ENCODE results near the gene KRTAP10-12. TPM values are rescaled to one million over a fixed set of nuclear protein-coding genes. Genes with fewer than 3 reads are reported as not detected.

Gene KRTAP10-12
- not detected in 5 replicates for total RNA-seq (2022; extraction: Qiagen RNA extraction)

DNA sequence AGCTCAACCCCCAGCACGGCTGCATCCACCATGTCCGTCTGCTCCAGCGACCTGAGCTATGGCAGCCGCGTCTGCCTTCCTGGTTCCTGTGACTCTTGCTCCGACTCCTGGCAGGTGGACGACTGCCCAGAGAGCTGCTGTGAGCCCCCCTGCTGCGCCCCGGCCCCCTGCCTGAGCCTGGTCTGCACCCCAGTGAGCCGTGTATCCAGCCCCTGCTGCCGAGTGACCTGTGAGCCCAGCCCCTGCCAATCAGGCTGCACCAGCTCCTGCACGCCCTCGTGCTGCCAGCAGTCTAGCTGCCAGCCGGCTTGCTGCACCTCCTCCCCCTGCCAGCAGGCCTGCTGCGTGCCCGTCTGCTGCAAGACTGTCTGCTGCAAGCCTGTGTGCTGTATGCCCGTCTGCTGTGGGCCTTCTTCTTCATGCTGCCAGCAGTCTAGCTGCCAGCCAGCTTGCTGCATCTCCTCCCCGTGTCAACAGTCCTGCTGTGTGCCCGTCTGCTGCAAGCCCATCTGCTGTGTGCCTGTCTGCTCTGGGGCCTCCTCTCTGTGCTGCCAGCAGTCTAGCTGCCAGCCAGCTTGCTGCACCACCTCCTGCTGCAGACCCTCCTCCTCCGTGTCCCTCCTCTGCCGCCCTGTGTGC, at the start of gene KRTAP10-12:
KRTAP10-12 (plus strand) TSS at position 1 of the 639 bp plus-strand sequence; CDS start at position 31, 30 bp downstream.

GRCh38 chr21:44654576-44655175, 42.3 kb upstream of the KRTAP10-12 start, which contains the start of gene KRTAP12-4:
Gene KRTAP12-4, minus strand, starts transcription at chr21:44654659. Its CDS starts 45 bp downstream, at chr21:44654614.

GRCh38 chr21:44657635-44658540, 39.1 kb upstream of the KRTAP10-12 start, which contains the start of gene KRTAP12-3:
Gene KRTAP12-3, plus strand, starts transcription at chr21:44657932. Its CDS starts 48 bp downstream, at chr21:44657980.

DNA sequence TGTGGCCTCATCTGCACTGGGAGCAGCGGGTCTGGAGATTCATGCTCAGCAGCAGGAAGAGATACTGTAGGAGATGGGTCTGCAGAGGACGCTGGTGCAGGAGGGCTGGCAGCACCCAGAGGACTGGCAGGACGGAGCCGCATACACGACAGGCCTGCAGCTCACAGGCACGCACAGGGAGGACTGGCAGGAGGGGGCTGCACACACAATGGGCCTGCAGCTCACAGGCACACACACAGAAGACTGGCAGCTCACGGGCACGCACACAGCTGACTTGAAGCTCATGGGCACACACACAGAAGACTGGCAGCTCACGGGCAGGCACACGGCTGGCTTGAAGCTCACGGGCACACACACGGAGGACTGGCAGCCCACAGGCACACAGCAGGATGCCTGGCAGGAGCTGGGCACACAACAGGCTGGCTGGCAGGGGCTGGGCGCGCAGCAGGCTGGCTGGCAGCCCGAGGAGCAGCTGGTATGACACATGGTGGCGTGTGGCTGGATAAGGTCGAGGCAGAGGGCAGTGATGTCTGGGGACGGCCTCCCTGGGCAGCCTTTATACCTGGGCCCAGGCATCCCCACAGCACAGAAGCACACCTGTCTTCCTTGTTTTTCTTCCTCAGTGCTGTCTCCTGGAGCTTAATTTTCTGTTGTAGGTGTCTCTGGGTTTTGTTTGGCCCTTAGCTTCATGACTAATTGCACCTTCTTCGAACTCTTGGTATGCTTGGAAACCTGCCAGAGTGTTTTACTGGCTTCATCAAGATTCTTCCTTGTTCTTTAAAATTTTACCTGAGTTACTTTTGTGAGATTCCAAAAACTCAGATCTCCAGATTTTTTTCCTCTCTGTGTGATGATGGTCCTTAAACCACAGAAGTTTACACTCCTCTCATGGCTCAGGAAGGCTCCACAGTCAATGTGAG, 30.3 kb upstream of the KRTAP10-12 start, which contains the start of gene KRTAP12-2:
KRTAP12-2 (minus strand) TSS at position 527 of the 920 bp plus-strand sequence; CDS start at position 486, 41 bp downstream.

DNA sequence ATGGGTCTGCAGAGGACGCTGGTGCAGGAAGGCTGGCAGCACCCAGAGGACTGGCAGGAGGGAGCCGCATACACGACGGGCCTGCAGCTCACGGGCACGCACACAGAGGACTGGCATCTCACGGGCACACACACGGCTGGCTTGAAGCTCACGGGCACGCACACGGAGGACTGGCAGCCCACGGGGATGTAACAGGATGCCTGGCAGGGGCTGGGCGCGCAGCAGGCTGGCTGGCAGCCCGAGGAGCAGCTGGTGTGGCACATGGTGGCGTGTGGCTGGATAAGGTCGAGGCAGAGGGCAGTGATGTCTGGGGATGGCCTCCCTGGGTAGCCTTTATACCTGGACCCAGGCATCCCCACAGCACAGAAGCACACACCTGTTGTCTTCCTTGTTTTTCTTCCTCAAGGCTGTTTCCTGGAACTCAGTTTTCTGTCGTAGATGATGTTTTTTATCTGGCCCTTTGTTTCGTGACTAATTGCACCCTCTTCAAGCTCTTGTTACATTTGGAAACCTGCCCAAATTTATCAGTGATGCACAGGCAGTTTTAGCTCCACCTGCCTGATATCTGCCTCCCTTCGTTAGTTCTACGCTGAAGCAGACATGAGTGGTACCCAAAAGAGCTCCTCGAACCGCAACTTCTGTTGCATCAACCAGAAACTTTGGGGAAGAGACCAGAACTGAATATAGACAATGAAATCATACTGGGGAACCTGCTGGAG, 15.0 kb upstream of the KRTAP10-12 start, which contains the start of gene KRTAP12-1:
KRTAP12-1 (minus strand) TSS at position 303 of the 719 bp plus-strand sequence; CDS start at position 263, 40 bp downstream.

DNA sequence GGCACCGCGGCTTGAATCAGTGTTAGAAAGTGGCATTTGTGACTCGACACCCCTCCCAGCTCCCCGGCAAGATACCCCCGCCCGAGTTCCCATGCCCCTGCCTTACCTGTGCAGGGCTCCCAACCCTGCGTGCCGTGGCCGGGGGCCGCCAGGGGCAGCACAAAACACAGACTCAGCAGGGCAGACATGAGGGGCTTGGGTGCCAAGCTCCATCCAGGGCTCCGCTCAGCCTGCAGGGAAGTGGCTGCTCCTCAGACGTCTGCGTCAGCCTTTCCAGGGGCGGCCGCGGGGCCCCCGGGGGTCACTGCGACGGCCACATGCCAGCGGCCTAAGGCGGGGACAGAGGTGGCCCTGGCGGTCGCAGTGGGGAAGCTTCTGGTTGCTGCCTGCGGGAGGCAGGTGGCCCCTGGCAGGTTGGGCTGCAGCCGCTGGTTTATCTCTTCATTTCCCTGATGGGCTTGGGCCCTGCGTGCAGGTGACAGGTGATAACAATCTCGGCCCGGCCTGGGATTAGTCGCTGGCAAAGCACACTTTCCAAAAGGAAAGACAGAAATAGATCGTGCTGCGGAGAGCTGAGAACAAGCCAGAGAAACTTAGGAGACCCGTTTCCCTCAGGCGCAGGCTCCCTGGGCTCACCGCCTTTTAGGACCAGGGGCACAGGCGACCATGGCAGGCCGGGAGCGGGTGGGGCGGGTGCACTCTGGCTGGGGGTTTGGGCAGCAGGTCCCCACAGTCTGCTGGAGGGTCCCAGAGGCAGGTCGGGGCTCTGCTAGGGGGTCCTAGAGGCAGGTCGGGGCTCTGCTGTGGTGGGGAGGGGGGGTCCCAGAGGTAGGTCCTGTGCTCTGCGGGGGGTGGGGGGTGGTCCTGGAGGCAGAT, 14.6 kb downstream of the KRTAP10-12 start, which contains the start of gene TSPEAR:
TSPEAR (minus strand) TSS at position 246 of the 876 bp plus-strand sequence; CDS start at position 188, 58 bp downstream.

Other genes with a start within 250 kb of the KRTAP10-12 start
- gene LRRC3, start 241.7 kb upstream of the KRTAP10-12 start, total RNA-seq (2022; extraction: Qiagen RNA extraction) = 1.7 to 2.3 TPM (median 2.2 TPM) in 5 replicates
- gene KRTAP10-1, start 157.0 kb upstream of the KRTAP10-12 start, total RNA-seq (2022; extraction: Qiagen RNA extraction) = not detected in 5 replicates
- not detected in 5 replicates for gene KRTAP10-2, start 145.7 kb upstream of the KRTAP10-12 start, total RNA-seq (2022; extraction: Qiagen RNA extraction)
- not detected in 5 replicates for gene KRTAP10-3, start 138.4 kb upstream of the KRTAP10-12 start, total RNA-seq (2022; extraction: Qiagen RNA extraction)
- not detected in 5 replicates for gene KRTAP10-4, start 123.4 kb upstream of the KRTAP10-12 start, total RNA-seq (2022; extraction: Qiagen RNA extraction)
- not detected in 5 replicates for gene KRTAP10-5, start 116.6 kb upstream of the KRTAP10-12 start, total RNA-seq (2022; extraction: Qiagen RNA extraction)
- gene KRTAP10-6, start 104.7 kb upstream of the KRTAP10-12 start, total RNA-seq (2022; extraction: Qiagen RNA extraction) = not detected in 5 replicates
- not detected in 5 replicates for gene KRTAP10-7, start 96.6 kb upstream of the KRTAP10-12 start, total RNA-seq (2022; extraction: Qiagen RNA extraction)
- not detected in 5 replicates for gene KRTAP10-8, start 85.1 kb upstream of the KRTAP10-12 start, total RNA-seq (2022; extraction: Qiagen RNA extraction)
- not detected in 5 replicates for gene KRTAP10-9, start 70.1 kb upstream of the KRTAP10-12 start, total RNA-seq (2022; extraction: Qiagen RNA extraction)
- gene KRTAP10-10, start 59.8 kb upstream of the KRTAP10-12 start, total RNA-seq (2022; extraction: Qiagen RNA extraction) = not detected in 5 replicates
- not detected in 5 replicates for gene KRTAP10-11, start 50.8 kb upstream of the KRTAP10-12 start, total RNA-seq (2022; extraction: Qiagen RNA extraction)
- gene KRTAP12-4, start 42.5 kb upstream of the KRTAP10-12 start, total RNA-seq (2022; extraction: Qiagen RNA extraction) = not detected in 5 replicates
- not detected in 5 replicates for gene KRTAP12-3, start 39.2 kb upstream of the KRTAP10-12 start, total RNA-seq (2022; extraction: Qiagen RNA extraction)
- gene KRTAP12-2, start 30.2 kb upstream of the KRTAP10-12 start, total RNA-seq (2022; extraction: Qiagen RNA extraction) = not detected in 5 replicates
- not detected in 5 replicates for gene KRTAP12-1, start 15.0 kb upstream of the KRTAP10-12 start, total RNA-seq (2022; extraction: Qiagen RNA extraction)
- not detected in 5 replicates for gene TSPEAR, start 14.4 kb downstream of the KRTAP10-12 start, total RNA-seq (2022; extraction: Qiagen RNA extraction)
- 29.1 to 37.8 TPM (median 33.0 TPM) in 5 replicates for gene UBE2G2, start 104.6 kb downstream of the KRTAP10-12 start, total RNA-seq (2022; extraction: Qiagen RNA extraction)
- 59.7 to 71.5 TPM (median 62.8 TPM) in 5 replicates for gene SUMO3, start 120.9 kb downstream of the KRTAP10-12 start, total RNA-seq (2022; extraction: Qiagen RNA extraction)
- 93.4 to 99.8 TPM (median 97.7 TPM) in 5 replicates for gene PTTG1IP, start 176.5 kb downstream of the KRTAP10-12 start, total RNA-seq (2022; extraction: Qiagen RNA extraction)
- gene ITGB2, start 223.7 kb downstream of the KRTAP10-12 start, total RNA-seq (2022; extraction: Qiagen RNA extraction) = 0.46 to 0.90 TPM (median 0.77 TPM) in 5 replicates
- 40.0 to 59.7 TPM (median 57.9 TPM) in 5 replicates for gene SLX9, start 242.9 kb downstream of the KRTAP10-12 start, total RNA-seq (2022; extraction: Qiagen RNA extraction)